Measurements from ENCODE around the gene RASSF6.

RASSF6 gene

GRCh38 chr4:73606465-73606974, 13.7 kb downstream of the RASSF6 start:
- TF ChIP-seq POLR2AphosphoS5 (IDR thresholded peaks at IDR 0.05; ENCODE audit: low read depth, low read length): no peak
- TF ChIP-seq TAF1 (IDR thresholded peaks at IDR 0.05; ENCODE audit: borderline replicate concordance, insufficient read depth, low read length): no peak
- no peak for TF ChIP-seq FOXP2 (optimal IDR thresholded peaks at IDR 0.05; ENCODE audit: borderline replicate concordance, extremely low read depth, extremely low read length, insufficient read depth)

GRCh38 chr4:73603854-73604584, 16.2 kb downstream of the RASSF6 start:
- TF ChIP-seq, protein P1, sequence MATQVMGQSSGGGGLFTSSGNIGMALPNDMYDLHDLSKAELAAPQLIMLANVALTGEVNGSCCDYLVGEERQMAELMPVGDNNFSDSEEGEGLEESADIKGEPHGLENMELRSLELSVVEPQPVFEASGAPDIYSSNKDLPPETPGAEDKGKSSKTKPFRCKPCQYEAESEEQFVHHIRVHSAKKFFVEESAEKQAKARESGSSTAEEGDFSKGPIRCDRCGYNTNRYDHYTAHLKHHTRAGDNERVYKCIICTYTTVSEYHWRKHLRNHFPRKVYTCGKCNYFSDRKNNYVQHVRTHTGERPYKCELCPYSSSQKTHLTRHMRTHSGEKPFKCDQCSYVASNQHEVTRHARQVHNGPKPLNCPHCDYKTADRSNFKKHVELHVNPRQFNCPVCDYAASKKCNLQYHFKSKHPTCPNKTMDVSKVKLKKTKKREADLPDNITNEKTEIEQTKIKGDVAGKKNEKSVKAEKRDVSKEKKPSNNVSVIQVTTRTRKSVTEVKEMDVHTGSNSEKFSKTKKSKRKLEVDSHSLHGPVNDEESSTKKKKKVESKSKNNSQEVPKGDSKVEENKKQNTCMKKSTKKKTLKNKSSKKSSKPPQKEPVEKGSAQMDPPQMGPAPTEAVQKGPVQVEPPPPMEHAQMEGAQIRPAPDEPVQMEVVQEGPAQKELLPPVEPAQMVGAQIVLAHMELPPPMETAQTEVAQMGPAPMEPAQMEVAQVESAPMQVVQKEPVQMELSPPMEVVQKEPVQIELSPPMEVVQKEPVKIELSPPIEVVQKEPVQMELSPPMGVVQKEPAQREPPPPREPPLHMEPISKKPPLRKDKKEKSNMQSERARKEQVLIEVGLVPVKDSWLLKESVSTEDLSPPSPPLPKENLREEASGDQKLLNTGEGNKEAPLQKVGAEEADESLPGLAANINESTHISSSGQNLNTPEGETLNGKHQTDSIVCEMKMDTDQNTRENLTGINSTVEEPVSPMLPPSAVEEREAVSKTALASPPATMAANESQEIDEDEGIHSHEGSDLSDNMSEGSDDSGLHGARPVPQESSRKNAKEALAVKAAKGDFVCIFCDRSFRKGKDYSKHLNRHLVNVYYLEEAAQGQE (IDR thresholded peaks at IDR 0.05; ENCODE audit: insufficient read depth in 1 of 2, low read depth in 2 of 2, low read length in 2 of 2): no peak
- TF ChIP-seq FOXP2 (optimal IDR thresholded peaks at IDR 0.05; ENCODE audit: borderline replicate concordance, extremely low read depth, extremely low read length, insufficient read depth): no peak

DNA sequence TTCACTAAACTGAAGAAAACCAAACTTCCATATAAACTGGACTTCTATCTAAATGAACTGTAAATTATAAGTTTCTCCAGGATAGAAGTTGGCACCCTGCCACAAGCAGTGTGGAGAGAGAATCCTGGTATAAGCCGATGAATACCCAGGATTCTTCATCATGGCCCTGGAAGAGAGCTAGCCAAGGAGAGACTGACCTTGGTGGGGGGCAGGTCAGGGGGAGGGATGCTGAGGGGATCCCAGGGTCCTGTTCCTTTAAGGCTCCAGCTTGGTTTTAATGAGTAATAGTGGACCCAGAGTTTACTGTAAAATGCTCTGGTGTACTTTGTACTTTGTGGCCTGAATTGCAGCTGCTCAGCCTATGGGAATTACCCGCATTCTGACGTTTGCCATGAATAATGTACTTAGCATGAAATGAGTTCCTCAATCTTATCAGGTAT, 16.9 kb downstream of the RASSF6 start:
- TF ChIP-seq FOXP2 (optimal IDR thresholded peaks at IDR 0.05; ENCODE audit: borderline replicate concordance, extremely low read depth, extremely low read length, insufficient read depth): no peak
- TF ChIP-seq, protein P1 (IDR thresholded peaks at IDR 0.05; ENCODE audit: insufficient read depth in 1 of 2, low read depth in 2 of 2, low read length in 2 of 2): no peak
- no peak for TF ChIP-seq POLR2AphosphoS5 (IDR thresholded peaks at IDR 0.05; ENCODE audit: low read depth, low read length)
- TF ChIP-seq TAF1 (IDR thresholded peaks at IDR 0.05; ENCODE audit: borderline replicate concordance, insufficient read depth, low read length): no peak
- no peak for TF ChIP-seq SIN3A (IDR thresholded peaks at IDR 0.05; ENCODE audit: borderline replicate concordance, insufficient read depth, low read length)

DNA sequence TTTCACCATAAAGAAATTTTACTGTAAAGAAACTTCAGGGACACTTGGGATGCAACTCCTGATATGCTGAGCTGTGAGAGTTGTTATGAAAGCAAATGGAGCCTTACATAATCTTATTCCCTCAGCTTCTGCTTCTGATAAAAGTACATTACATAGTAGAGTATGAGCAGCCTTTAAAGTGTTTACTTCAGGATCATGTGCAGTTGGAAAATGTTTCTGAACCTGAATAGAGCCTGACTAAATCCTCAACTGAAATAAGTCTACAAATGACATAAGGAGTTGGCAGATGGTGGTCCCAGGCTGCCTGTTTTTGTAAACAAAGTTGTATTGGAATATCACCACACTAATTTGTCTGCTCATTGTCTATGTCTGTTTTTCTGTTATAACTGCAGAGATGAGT, 19.3 kb downstream of the RASSF6 start:
- TF ChIP-seq FOXP2 (optimal IDR thresholded peaks at IDR 0.05; ENCODE audit: borderline replicate concordance, extremely low read depth, extremely low read length, insufficient read depth): no peak
- no peak for TF ChIP-seq POLR2AphosphoS5 (IDR thresholded peaks at IDR 0.05; ENCODE audit: low read depth, low read length)
- TF ChIP-seq, protein P1 (IDR thresholded peaks at IDR 0.05; ENCODE audit: insufficient read depth in 1 of 2, low read depth in 2 of 2, low read length in 2 of 2): no peak
- no peak for TF ChIP-seq TAF1 (IDR thresholded peaks at IDR 0.05; ENCODE audit: borderline replicate concordance, insufficient read depth, low read length)
- no peak for TF ChIP-seq SIN3A (IDR thresholded peaks at IDR 0.05; ENCODE audit: borderline replicate concordance, insufficient read depth, low read length)

GRCh38 chr4:73599182-73599581, 21.1 kb downstream of the RASSF6 start:
- no peak for TF ChIP-seq POLR2AphosphoS5 (IDR thresholded peaks at IDR 0.05; ENCODE audit: low read depth, low read length)
- TF ChIP-seq, protein P1 (IDR thresholded peaks at IDR 0.05; ENCODE audit: insufficient read depth in 1 of 2, low read depth in 2 of 2, low read length in 2 of 2): no peak
- TF ChIP-seq TAF1 (IDR thresholded peaks at IDR 0.05; ENCODE audit: borderline replicate concordance, insufficient read depth, low read length): no peak
